HCT116 (cell line): Measurements from ENCODE around the gene ZFR2. TPM values are rescaled to one million over a fixed set of nuclear protein-coding genes. Genes with fewer than 3 reads are reported as not detected.

Experiments
- ATAC-seq: fragments of 200-7000 bp; cut with Tn5 transposase; 2 replicates; pipeline ENCODE4 v1.9.1; 2020; ENCODE audit warnings: mild to moderate bottlenecking, moderate library complexity
- BruUV-seq: library from RNA; stranded (reverse); fragments of 400-500 nt; replicated peaks from 2 replicates; lab custom pipeline; 2021; lab: Mats Ljungman, UMichigan
- CTCF ChIA-PET: fragments of 300-600 bp; sonication (Branson Sonifier 250); formaldehyde crosslinking; loops from one replicate; lab custom pipeline; 2021; ENCODE audit warnings: antibody characterized with exemption; lab: Charles Lee
- POLR2A ChIA-PET: fragments of 300-600, 350-600 bp; sonication (Branson Sonifier 250); formaldehyde crosslinking; loops from one replicate; lab custom pipeline; 2021; ENCODE audit warnings: antibody characterized with exemption; lab: Charles Lee
- RAD21 ChIA-PET, 2 experiments: fragments of 300-600 bp; sonication (Branson Sonifier 250); formaldehyde crosslinking; loops; one replicate each; lab custom pipeline; 2023; ENCODE audit warnings: low total read pairs in 2 of 2; ENCODE audit not compliant: uncharacterized antibody in 2 of 2, unreplicated experiment in 2 of 2, low non-redundant PET in 1 of 2; lab: Charles Lee
- DNase-seq: peaks from one replicate; pipeline ENCODE4 v3.0.0-alpha.2; 2010; ENCODE audit warnings: low read depth, low spot score
- H2AFZ ChIP-seq: fragments of 200-600 bp; shearing (Covaris generic), sonication (generic); 2 replicates; pipeline ENCODE4 v1.6.1; 2017; ENCODE audit warnings: low read depth, mixed run types, mixed read lengths, antibody characterized with exemption, low read length; ENCODE audit not compliant: poor library complexity, severe bottlenecking
- H3K27ac ChIP-seq: 2 replicates; pipeline ENCODE4 v1.5.1; 2012; ENCODE audit warnings: low read depth, low read length
- H3K27me3 ChIP-seq: fragments of 200-600 bp; sonication (generic); 2 replicates; pipeline ENCODE4 v1.6.1; 2016; ENCODE audit warnings: mixed run types, low read length, mixed read lengths; ENCODE audit not compliant: insufficient read depth
- H3K36me3 ChIP-seq, 2 experiments: fragments of 200-500 bp in 1 of 2; fragments of 200-600 bp in 1 of 2; sonication (Bioruptor generic) in 1 of 2; sonication (generic) in 1 of 2; 2 replicates each; pipeline versions ENCODE4 v1.5.1 to v1.6.1; 2014 to 2016; ENCODE audit warnings: low read length in 2 of 2, inconsistent platforms in 1 of 2, mixed read lengths in 1 of 2, mixed run types in 1 of 2; ENCODE audit not compliant: insufficient read depth in 2 of 2, control insufficient read depth in 1 of 2
- H3K4me1 ChIP-seq, 2 experiments: fragments of 200-600 bp in 1 of 2; sonication (generic) in 1 of 2; 2 replicates each; pipeline versions ENCODE4 v1.5.1 to v1.6.1; 2012 to 2017; ENCODE audit warnings: low read length in 2 of 2, inconsistent platforms in 1 of 2, mild to moderate bottlenecking in 1 of 2, mixed read lengths in 1 of 2, mixed run types in 1 of 2, moderate library complexity in 1 of 2; ENCODE audit not compliant: insufficient read depth in 2 of 2, control insufficient read depth in 1 of 2
- H3K4me2 ChIP-seq: fragments of 200-600 bp; sonication (generic); 2 replicates; pipeline ENCODE4 v1.6.1; 2017; ENCODE audit warnings: mixed run types, low read length, mixed read lengths
- H3K4me3 ChIP-seq, 2 experiments: fragments of 200-600 bp in 1 of 2; sonication (generic) in 1 of 2; replicated peaks in 1 of 2; 2 replicates each; pipeline ENCODE4 v1.5.1; 2011 to 2016; ENCODE audit warnings: low read length in 2 of 2, control low read depth in 1 of 2, low read depth in 1 of 2, mild to moderate bottlenecking in 1 of 2, mixed read lengths in 1 of 2, mixed run types in 1 of 2
- H3K79me2 ChIP-seq: fragments of 200-600 bp; sonication (generic); 2 replicates; pipeline ENCODE4 v1.6.1; 2017; ENCODE audit warnings: mild to moderate bottlenecking, mixed run types, low read length, moderate library complexity, mixed read lengths; ENCODE audit not compliant: insufficient read depth
- H3K9ac ChIP-seq: fragments of 200-600 bp; sonication (generic); 2 replicates; pipeline ENCODE4 v1.6.1; 2016; ENCODE audit warnings: low read length, mixed read lengths
- H3K9me2 ChIP-seq: fragments of 200-600 bp; sonication (generic), shearing (Covaris generic); 2 replicates; pipeline ENCODE4 v1.6.1; 2017; ENCODE audit warnings: mixed run types, mild to moderate bottlenecking, moderate library complexity; ENCODE audit not compliant: insufficient read depth
- H3K9me3 ChIP-seq, 2 experiments: fragments of 200-500 bp in 1 of 2; fragments of 200-600 bp in 1 of 2; sonication (Bioruptor generic) in 1 of 2; sonication (generic) in 1 of 2; 2 replicates each; pipeline ENCODE4 v1.6.1; 2014 to 2017; ENCODE audit warnings: low read length in 2 of 2, mixed read lengths in 2 of 2, inconsistent platforms in 1 of 2, low read depth in 1 of 2, mild to moderate bottlenecking in 1 of 2, mixed run types in 1 of 2, moderate library complexity in 1 of 2; ENCODE audit not compliant: control insufficient read depth in 1 of 2, insufficient read depth in 1 of 2
- H4K20me1 ChIP-seq: fragments of 200-600 bp; sonication (generic), shearing (Covaris generic); 2 replicates; pipeline ENCODE4 v1.6.1; 2017; ENCODE audit warnings: mixed run types, mild to moderate bottlenecking, moderate library complexity; ENCODE audit not compliant: insufficient read depth
- CEBPB ChIP-seq: IDR thresholded peaks from 2 replicates; pipeline ENCODE4 v1.6.1; 2012; ENCODE audit warnings: low read depth
- CTCF ChIP-seq, 3 experiments: fragments of 200-600 bp in 1 of 3; sonication (generic) in 1 of 3; IDR thresholded peaks in 2 of 3; conservative IDR thresholded peaks in 1 of 3; 2 replicates each; pipeline ENCODE4 v1.5.1; 2012 to 2017; ENCODE audit warnings: low read depth in 2 of 3, low read length in 2 of 3, antibody characterized with exemption in 1 of 3, borderline replicate concordance in 1 of 3, control low read depth in 1 of 3, mild to moderate bottlenecking in 1 of 3, mixed read lengths in 1 of 3, mixed run types in 1 of 3, moderate library complexity in 1 of 3; ENCODE audit not compliant: insufficient read depth in 1 of 3
- EGR1 ChIP-seq: IDR thresholded peaks from 2 replicates; pipeline ENCODE4 v1.6.1; 2012; ENCODE audit warnings: low read depth
- EZH2 ChIP-seq: fragments of 200-600 bp; sonication (generic); IDR thresholded peaks from 2 replicates; pipeline ENCODE4 v1.6.1; 2017; ENCODE audit warnings: antibody characterized with exemption, mixed run types
- EZH2phosphoT487 ChIP-seq: fragments of 200-600 bp; IDR thresholded peaks from 2 replicates; pipeline ENCODE4 v1.6.1; 2018; ENCODE audit warnings: antibody characterized with exemption, borderline replicate concordance
- JUND ChIP-seq: IDR thresholded peaks from 2 replicates; pipeline ENCODE4 v1.6.1; 2012
- MAX ChIP-seq: IDR thresholded peaks from 2 replicates; pipeline ENCODE4 v1.6.1; 2012
- POLR2A ChIP-seq: IDR thresholded peaks from 2 replicates; pipeline ENCODE4 v1.7.0; 2011; ENCODE audit warnings: borderline replicate concordance; ENCODE audit not compliant: insufficient read depth, insufficient read length; ENCODE audit errors: extremely low read depth
- POLR2AphosphoS5 ChIP-seq: IDR thresholded peaks from 2 replicates; pipeline ENCODE4 v1.6.1; 2011; ENCODE audit warnings: mild to moderate bottlenecking, low read depth, low read length, moderate library complexity
- REST ChIP-seq: IDR thresholded peaks from 2 replicates; pipeline ENCODE4 v1.6.1; 2012; ENCODE audit warnings: low read depth
- SIN3A ChIP-seq: IDR thresholded peaks from 2 replicates; pipeline ENCODE4 v1.6.1; 2012; ENCODE audit warnings: low read depth
- SP1 ChIP-seq: IDR thresholded peaks from 2 replicates; pipeline ENCODE4 v1.6.1; 2012; ENCODE audit warnings: low read depth
- YY1 ChIP-seq: IDR thresholded peaks from 2 replicates; pipeline ENCODE4 v1.6.1; 2011; ENCODE audit warnings: low read length, low read depth, moderate library complexity, mild to moderate bottlenecking; ENCODE audit not compliant: insufficient replicate concordance; ENCODE audit errors: extremely low read depth
- intact Hi-C: fragments of 100-400 bp; cut with micrococcal nuclease; formaldehyde crosslinking; loops from 2 replicates; pipeline ENCODE4 v1.10.0; 2022
- total RNA-seq: library from RNA; stranded (reverse); gene quantifications from one replicate; pipeline ENCODE4 v1.2.1, GENCODE V29; 2021; ENCODE audit not compliant: unreplicated experiment

The ZFR2 gene
- total RNA-seq, 1 experiment from 2014 or later = 0.34 TPM

- POLR2A ChIA-PET = no interaction called here
- RAD21 ChIA-PET = no interaction called here
These were observed 35.1 kb downstream of the ZFR2 start for GRCh38 chr19:3833578-3834348.

More at GRCh38 chr19:3833578-3834348, 35.1 kb downstream of the ZFR2 start:
- no peak overlapping the region for H3K27ac ChIP-seq
- H3K36me3 ChIP-seq = no peaks in the 10 kb centered on the region
- no peaks in the 10 kb centered on the region for H3K79me2 ChIP-seq
- ATAC-seq = no peak
- H4K20me1 ChIP-seq = no peaks in the 10 kb centered on the region
- CTCF ChIA-PET = interaction anchor here (1.1 kb wide), 1 partner anchor 10 kb away, joined by 3 read pairs; no protein-coding TSS in a partner anchor
- peaks cover 0 to 6% of the 10 kb centered on the region in 2 experiments; a peak in 1 of 4 replicates for H3K4me1 ChIP-seq
- intact Hi-C loops = no loop called here
- no peak for TF ChIP-seq EGR1
- TF ChIP-seq EZH2phosphoT487 = no peak
- no peak for TF ChIP-seq REST
- TF ChIP-seq CEBPB = no peak
- TF ChIP-seq EZH2 = no peak
- no peak for TF ChIP-seq MAX
- no peak for TF ChIP-seq SP1
- no peak for TF ChIP-seq YY1
- TF ChIP-seq JUND = no peak
- no peak for TF ChIP-seq POLR2A
- TF ChIP-seq CTCF (IDR thresholded peaks at IDR 0.05 in 2 of 3, conservative IDR thresholded peaks at IDR 0.05 in 1 of 3; ENCODE audit: borderline replicate concordance in 1 of 3, insufficient read depth in 1 of 3, low read depth in 2 of 3, low read length in 2 of 3) = no peak
- TF ChIP-seq POLR2AphosphoS5 = no peak
- TF ChIP-seq SIN3A = no peak
- H3K9me2 ChIP-seq = no peaks in the 10 kb centered on the region
- H3K27me3 ChIP-seq = no peaks in the 10 kb centered on the region
- H2AFZ ChIP-seq = no peak overlapping the region
- no peak overlapping the region for H3K4me3 ChIP-seq
- BruUV-seq = no TSS peak
- no peak overlapping the region for H3K4me2 ChIP-seq
- DNase-seq = no peak
- H3K9ac ChIP-seq = no peak overlapping the region
- H3K9me3 ChIP-seq = peaks cover 0 to 10% of the 10 kb centered on the region in 2 experiments; a peak in 1 of 4 replicates
